Hippocampal formation (tissue), 2 donors: ENCODE measurements around the gene KCNA5.
A peak's percentile ranks its signal among the peaks of the same experiment; 100 is the strongest.

Source experiments
- DNase-seq, 2 donors: peaks; one replicate each; lab custom pipeline; 2025; lab: John Stamatoyannopoulos, UW

The KCNA5 gene

DNA sequence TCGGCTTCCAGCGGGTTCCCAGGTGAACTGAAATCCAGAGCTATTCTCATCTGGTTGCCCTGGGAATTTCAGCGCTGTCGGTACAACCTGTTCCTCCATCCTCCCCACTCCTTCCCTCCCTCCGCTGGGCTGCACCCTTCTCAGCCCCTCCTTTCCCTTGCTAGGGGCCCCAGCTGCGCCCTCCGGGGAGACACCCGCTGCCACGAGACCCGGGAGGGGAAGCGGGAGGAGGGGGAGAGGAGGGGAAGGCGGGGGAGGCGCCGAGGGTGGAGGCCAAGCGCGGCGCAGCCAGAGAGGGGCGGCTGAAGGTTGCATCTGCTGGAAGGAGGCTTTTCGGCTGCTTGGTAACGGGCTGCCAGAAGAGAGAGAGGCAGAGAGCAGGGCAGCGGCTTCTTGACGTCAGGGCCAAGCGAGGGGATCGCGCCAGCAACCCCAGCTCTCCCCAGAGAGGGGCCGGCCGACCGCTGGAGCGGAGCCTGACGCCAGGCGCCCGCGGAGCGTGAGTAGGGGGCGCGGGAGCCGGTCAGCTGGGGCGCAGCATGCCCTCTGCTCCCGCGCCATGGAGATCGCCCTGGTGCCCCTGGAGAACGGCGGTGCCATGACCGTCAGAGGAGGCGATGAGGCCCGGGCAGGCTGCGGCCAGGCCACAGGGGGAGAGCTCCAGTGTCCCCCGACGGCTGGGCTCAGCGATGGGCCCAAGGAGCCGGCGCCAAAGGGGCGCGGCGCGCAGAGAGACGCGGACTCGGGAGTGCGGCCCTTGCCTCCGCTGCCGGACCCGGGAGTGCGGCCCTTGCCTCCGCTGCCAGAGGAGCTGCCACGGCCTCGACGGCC, at the start of gene KCNA5:
Gene KCNA5 (plus strand): TSS at position 291 of the 831 bp plus-strand sequence. CDS start 269 bp downstream, at position 560.
- peak in 1 of 2 donors; percentile 16 for DNase-seq

DNA sequence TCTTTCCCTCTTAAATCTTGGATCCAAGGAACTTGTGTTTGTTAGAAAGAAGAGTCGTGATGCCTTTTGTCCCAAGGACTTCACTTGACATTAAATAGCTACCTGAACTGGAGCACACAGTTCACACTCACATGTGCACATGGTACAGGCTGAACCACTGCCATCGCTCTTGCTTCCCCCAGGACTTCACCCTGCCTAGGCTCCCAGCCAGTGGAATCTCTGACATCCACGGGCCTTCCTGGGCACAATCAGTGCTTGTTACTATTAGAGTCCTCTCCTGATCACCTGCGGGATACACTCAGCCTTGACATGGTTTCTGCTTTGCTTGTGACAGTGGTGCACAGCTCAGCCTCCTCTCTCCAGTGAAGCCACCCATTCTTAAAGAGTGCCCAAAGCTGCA, 49.1 kb upstream of the KCNA5 start:
- DNase-seq = no peak

DNA sequence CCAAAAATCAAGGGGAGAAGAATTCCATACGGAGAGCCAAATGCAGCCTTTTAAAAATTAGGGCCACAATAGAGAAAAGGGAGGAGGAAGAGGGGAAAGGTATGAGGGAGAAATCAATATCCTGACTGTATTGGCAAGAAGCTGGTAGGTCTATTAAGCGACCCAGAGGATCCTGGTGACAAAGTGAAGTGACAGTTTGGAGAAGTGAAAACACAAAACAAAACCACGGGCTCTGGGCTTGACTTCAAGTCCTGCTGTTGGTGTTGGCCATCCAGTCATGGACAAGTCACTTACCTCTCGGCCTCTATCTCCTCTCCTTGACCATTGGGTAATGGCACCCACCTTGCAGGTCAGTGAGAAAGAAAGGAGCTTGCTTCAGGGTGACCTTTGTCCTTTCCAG, 47.0 kb upstream of the KCNA5 start:
- no peak for DNase-seq

DNA sequence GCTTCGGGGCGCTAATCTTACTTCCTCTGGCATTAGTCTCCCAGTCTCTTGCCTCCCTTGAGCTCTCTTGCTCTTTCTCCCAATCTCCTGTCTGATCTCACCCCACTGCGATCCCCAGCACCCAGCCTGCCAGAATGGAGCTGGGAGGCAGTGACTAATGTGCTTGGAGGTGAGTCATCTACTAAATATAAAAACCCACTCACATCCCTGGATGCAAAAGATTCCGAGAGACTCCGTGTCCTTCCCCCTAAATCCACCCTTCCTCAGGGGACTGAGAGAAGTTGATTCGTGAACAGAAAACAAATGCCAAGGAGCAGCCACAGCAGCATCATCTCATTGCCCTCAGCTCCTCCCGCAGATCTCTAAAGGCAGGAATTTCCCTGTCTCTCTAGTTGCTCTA, 45.7 kb upstream of the KCNA5 start:
- peak in 1 of 2 donors; percentile 11 for DNase-seq

DNA sequence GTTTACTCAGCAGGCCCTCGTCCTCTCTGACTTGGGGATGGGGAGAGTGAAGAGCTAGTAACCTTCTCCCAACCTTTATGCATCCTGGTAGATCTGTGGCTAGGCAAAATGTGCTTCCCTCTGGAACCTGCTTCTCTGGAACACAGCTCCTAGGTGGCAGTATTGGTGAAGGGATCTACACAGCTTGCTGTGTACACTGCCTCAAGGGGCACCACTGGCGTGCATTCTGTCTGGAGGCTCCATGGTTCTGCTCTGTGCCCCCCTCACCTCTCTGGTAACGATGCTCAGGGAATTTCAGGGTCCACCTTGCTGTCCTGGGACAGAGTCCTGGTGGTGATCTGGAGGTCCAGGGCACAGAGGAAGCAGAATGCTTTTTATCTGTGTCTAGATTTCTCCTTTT, 43.5 kb upstream of the KCNA5 start:
- DNase-seq = no peak

DNA sequence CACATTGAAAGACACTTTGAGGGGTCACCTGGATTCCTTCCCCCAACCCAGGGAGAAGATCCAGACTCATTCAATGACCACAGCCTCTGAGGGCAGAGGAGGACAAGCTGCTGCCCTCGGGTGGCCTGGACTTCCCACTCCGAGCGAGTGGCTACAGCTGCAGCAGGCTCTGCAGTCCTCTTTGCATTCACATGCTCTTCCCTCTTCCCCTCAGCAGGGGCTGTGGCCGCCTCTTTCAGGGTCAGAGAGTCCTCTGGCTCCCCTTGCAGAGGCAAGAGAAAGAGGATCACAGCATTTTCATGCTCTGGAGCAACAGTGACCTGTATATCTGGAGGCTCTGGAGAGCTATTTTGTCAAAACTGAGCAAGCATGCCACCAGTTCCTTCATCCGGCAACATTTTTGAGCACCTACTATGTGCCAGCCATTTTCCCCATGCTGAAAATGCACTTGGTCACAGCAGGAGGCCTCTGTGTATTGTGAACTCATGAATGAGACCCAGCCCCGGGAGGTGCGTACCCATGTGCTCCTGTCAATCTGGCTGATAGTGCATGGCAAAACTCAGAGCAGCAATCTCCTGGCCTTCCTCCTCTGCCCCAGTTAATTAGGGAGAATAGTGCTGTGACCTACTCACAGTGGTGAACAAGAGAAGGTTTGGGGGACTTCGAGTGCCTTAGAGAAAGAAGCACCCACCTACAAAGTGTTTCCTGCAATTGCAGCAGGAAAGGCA, 42.9 kb upstream of the KCNA5 start:
- DNase-seq = no peak

DNA sequence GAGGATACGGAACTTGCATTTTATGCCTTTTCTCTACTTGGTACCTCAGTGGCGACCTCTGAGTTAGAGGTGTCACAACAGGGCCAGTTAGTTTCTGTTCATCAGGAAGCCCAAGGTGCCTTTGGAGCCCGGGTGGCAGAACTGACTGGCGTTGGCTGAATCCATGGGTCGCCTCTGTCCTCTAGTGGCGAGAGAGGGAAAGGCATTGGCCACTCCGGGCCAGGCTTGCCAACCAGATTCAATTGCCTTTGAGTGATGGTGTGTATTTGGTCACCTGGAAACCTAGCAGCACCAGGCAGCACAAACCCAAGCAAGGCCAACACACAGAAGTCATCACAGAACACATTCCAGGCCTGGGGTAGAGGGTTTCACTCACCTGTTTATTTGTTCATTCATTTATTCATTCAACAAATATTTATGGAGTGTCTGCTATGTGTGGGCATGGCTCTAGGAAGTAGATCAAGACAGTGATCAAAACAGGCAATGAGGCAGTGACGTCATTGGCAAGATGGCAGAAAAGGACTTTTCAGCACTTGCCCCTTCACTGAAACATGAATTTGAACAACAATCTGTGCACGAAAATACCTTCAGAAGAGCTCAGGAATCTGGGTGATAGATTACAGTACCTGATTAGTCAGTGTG, 40.5 kb upstream of the KCNA5 start:
- DNase-seq = peak; percentile 63 to 71

DNA sequence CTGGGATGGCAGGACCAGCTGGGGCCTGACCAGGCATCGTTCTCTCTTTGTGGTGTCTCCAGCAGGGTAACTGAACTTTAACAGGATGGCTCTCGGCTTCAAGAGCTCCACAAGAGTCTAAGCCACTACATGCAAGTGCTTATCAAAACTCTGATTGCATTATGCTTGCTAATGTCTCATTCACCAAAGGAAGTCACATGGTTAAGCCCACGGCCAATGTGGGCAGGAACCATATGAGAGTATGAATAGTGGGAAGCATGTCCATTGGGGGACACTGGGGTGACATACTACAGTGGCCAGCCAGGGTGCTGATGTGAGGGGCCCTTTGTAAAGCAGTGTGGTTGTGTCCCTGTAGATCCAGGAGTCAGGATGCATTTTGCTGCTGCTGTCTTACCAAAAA, 35.0 kb upstream of the KCNA5 start:
- DNase-seq = no peak

DNA sequence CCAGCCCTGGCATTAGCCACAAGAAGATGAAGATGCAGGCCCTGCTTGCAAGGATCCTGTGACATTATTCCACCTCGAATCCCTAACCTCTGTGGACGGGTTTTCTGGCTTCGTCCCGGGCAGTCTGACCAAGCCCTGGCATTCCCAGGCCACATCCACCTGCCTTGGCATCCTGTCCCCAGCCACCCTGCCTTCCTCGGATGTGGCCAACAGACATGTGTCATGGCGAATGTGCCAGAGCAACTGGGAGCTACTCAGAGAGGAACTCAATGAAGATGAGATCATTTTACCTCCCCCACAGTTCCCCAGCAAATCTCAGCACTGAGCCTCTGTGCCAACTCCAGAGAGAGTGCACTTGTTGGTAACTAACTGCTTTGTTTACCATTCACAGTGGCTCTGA, 33.5 kb upstream of the KCNA5 start:
- no peak for DNase-seq

DNA sequence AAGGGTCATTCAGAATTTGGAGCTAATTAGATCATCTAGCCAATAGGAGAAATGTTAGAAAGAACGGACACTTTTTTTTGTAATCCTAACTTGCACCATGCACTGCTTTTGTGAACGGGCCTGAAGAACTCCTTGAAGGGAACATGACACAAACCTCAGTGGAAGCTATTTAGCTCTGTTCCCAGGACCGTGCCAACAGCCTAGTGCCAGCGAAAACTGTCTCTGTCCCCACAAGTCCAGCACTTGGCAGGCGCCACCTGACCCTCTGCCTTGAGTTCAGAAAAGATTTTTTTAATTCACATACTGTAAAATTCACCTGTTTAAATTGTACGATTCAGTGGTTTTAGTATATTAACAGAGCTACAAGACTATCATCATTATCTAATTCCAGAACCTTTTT, 31.3 kb upstream of the KCNA5 start:
- peak; percentile 15 to 49 for DNase-seq

DNA sequence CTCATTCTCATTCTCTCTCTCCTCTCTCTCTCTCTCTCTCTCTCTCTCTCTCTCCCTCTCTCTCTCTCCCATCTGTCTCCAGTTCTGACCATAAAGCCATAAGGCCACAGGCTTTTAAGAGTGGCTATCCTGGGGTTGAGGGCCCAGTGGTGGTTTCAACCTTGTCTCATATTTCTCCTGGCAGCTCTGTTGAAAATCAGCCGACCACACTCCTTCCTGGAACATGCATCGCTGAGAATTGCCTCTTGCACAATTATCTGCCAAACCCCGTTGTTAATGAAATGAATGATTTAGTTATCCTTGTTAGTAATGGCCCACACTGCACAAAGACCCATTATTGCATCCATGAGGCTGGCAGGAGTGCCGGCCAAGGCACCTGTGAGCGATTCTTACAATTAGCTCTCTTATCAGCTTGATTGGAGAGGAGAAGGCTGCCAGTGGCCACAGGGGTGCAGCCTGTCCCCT, 30.4 kb upstream of the KCNA5 start:
- DNase-seq = peak; percentile 31 to 36

DNA sequence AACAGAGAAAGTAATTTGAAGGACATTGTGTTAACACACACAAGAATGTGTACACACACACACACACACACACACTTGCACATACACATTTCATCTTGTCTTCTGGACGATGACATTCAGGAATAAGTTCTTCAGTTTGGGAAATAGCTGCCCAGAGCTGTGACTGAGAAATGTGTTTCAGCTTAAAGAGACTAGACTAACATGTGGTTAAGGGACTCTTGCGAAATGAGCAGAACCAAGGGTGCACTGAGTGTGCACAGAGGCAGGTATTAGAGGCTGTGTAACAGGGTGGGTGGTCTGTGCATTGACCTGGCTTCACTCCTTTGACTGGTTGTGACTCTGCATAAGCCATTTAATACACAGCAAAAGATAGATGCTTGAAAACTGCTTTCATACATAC, 29.4 kb upstream of the KCNA5 start:
- no peak for DNase-seq

DNA sequence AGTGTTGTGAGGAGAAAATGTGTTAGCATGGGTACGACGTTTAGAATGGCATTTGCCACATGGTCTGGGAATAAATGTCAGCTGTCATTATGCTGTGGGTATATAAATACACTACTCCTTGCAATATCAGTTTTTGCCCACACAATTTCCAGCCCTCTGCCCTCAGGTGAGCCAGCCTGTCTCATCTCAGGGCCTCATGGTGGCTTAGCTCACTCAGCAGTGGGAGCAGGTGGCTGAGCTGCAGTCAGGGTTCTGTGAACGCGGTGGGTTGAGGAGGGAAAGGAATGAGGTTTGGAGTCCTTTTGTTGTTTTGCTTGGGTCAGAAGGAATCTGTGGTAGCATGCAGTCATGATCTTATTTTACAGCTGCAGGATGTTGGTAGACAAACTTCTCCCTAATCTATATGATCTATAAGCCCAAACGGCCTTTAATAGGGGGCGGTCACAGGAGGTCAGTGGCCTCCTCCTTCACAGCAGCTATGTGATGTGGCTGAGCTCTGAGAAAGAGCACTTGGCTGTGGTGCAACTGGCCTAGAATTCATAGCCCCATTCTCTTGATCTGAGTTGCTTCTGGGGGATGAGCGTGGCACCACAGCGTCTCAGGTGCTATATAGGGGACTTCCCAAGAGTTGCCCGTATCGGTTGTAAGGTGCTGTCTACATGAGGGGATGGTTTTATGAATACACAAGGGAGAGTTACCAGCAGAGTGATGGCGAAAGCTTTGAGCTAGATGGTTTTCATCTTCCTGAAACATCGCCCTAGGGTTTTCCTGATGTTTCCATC, 27.8 kb upstream of the KCNA5 start:
- DNase-seq = no peak

DNA sequence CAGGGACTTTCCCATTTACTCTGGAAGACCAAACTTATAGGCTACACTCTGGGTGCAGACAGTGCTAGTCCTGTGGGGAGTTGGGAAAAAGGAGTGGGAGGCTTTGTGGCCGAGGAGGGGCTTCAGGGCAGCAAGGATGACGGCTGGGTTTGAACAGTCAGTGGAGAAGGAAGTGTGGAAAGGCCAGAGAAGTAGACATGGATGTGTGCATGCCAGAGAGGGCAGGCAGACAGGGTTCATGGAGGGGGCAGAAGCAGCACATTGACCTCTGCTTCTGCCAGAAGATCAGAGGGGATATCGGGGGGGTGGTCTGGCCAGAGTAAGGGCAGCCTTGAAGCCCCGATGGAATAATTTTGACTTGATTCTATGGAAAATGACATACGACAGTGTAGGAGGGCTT, 27.2 kb upstream of the KCNA5 start:
- no peak for DNase-seq

DNA sequence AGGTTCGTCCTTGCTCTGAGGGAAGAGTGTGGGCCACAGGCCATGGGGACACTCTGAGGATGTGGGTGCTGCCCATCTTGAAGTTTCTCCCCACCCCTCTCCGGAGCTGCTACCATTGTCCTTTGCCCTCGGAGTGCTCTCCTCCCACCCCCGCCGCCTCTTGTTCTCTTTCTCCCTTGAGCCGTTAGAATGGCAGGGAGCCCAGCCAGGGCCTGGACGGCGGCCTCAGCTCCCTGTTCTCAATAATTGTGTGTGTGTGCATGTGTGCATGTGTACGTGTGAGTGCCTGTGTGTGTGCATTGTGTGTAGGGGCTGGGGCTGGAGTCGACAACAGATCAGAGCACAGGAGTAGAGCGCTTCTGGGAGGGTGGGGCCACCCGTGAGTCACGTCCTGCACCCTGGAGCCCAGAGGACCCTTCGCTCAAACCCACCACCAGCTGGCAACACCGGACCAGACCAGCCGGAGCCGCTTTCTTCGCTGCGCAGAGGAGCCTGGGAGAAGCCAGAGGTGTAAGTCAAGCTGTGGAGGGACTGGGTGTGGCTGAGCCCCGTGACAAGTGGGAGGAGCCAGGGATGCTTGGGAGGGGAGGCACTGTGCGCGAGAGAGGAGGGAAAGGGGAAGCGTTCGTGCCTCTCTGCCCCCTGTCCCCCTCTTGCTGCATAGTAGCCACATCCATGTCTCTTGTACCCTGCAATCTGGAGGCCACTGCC, 25.9 kb upstream of the KCNA5 start:
- no peak for DNase-seq

DNA sequence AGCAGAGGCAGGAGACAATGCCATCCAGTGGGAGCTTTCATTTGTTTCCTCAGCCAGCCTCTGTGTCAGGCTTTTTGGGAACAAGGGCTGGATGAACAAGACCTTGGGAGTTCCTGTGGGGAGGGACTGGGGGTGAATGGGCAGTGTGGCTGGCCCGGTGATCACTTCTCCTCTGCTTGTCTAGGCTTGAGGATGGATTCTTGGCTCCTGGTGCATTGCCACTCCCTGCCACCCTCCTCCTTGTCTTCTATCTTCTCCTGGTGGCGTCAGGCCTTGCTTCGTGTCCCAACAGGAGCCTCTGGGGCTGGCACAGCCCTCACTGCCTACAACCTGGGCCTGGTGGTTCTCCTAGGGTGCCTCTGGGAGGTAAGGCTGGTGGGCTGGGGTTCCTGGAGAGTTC, 25.0 kb upstream of the KCNA5 start:
- DNase-seq = no peak

DNA sequence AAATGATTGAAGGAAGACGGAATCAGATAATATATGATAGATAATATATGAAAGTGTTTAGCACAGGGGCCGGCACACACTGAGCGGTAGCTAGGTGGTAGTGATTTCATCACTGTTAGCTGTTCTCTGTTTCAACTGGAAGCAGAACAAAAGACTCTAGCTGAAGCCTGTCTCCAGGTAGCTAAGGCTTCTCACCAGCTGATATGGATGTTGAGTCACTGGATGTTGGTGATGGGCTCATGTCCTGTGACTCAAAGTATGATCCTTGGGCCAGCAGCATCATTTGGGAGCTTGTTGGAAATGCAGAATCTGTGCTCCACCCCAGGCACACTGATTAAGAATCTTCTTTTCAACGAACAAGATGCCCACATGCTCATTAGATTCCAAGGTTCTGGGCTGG, 21.7 kb upstream of the KCNA5 start:
- DNase-seq = no peak

DNA sequence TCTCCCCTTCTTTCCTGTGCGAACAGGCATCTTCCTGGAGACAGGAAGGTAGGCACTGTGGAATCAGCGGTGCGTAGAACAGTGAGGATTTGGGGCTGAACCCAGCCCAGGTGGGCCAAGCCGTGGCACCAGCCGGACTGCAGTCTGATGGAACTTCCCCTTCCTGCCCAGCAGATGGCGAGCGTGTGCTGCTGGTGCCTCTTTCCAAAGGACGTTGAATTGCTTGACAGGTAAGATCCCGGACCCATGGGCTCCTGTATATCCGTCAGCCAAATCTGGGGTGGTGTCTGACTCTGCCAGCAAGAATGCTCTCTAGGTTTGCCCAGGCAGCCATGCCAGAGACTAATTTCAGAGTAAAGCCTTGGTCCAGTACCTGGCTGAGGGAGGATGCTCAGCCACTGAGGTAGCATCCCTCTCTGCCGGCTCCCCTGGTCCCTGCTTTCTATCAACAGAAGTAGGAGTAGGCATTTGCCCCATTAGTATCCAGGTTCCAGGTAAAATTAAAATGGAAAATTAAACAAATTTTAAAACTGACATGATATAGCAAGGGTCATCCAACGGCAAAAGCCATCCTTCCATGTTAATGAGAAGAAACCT, 21.1 kb upstream of the KCNA5 start:
- DNase-seq = peak in 1 of 2 donors; percentile 13

DNA sequence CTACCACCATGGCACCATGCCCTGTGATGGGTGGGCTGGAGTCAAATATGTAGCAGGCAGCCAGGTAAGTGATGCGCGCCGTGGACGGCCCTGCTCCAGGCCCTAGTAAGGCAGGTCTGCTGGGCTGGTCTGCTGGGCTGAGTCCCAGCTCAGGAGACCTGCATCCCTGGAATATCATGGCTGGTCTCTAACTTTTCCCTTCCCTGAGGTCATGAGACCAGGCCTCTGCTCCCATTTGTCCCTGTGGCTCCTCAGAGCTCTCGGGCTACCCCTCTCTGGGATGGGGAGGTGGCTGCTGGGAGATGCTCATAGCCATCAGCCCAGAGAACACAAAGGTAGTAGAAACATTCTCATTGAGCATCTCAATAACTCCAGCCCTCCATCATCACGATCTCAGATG, 19.8 kb upstream of the KCNA5 start:
- no peak for DNase-seq

DNA sequence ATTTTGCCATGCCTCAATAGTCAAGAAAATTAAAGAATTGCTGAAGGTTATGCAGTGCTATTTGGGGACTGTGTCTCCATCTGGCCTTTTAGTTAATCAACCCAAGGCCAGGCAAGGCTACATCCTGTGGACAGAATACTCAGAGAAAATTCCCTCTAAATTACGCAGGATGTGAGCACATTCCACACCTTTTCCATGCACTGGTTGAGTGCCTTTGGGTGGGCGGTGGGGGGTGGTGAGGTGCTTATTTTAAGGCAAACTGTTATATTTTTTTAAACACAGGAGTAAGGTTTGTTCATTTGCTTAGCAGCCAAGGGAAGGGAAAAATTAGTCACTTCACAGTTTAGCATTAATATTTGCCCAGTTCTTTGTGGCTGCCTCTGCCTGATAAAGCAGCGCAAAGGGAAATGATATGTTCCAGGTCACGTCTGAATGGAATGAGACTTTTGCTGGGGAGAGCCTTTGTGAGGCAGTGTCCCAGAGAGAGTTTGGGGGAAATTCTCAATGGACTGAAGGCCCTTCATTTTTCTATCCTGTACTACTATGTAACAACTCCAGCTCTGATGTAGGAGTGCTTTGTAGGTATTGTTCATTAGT, 17.2 kb upstream of the KCNA5 start:
- DNase-seq = no peak
